ENCODE results near the gene HSPA5.
A peak's percentile ranks its signal among the peaks of the same experiment; 100 is the strongest.

DNA sequence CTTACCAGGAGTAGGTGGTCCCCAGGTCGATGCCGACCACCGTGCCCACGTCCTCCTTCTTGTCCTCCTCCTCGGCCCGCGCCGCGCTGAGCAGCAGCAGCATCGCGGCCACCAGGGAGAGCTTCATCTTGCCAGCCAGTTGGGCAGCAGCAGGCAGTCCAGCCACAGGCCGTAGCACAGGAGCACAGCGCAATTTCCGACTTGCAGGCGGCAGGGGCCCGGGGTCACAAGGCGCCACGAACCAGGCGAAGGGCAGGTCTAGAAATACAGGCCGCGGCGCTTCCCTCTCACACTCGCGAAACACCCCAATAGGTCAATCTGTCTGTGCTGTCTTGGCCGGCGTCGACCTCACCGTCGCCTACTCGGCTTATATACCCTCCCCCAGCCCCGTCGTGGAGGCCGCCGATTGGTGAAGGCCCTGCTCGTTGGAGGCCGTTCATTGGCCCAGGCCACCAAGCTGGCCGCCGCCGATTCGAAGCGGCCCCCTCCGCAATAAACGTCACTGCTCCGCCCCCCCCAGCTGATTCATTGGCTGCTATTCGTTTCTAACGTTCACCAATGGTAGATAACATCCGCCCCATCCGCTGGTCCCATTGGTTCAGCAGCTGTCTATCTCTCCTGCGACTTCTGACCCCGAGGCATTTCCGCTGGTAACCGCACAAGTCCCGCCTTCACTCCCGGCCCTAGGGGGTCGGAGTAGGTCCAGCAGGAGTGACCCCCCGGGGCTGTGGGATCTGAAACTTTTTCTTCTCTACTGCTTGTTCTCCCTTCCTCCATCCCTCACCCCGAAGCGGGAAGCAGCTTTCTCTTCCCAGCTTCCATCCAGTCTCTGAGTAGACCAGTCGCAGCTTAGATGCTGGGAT lies at the start of gene HSPA5:
- TF ChIP-seq, protein P1, sequence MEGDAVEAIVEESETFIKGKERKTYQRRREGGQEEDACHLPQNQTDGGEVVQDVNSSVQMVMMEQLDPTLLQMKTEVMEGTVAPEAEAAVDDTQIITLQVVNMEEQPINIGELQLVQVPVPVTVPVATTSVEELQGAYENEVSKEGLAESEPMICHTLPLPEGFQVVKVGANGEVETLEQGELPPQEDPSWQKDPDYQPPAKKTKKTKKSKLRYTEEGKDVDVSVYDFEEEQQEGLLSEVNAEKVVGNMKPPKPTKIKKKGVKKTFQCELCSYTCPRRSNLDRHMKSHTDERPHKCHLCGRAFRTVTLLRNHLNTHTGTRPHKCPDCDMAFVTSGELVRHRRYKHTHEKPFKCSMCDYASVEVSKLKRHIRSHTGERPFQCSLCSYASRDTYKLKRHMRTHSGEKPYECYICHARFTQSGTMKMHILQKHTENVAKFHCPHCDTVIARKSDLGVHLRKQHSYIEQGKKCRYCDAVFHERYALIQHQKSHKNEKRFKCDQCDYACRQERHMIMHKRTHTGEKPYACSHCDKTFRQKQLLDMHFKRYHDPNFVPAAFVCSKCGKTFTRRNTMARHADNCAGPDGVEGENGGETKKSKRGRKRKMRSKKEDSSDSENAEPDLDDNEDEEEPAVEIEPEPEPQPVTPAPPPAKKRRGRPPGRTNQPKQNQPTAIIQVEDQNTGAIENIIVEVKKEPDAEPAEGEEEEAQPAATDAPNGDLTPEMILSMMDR (IDR thresholded peaks at IDR 0.05; ENCODE audit: low read length), result peak; percentile 26
- TF ChIP-seq EZH2phosphoT487 (IDR thresholded peaks at IDR 0.05; ENCODE audit: low read length) (no peak), EZH2 (optimal IDR thresholded peaks at IDR 0.05; ENCODE audit: low read depth, low read length) (no peak)
